Measurements from ENCODE around the gene CDH22. TPM values are rescaled to one million over a fixed set of nuclear protein-coding genes. Genes with fewer than 3 reads are reported as not detected.

The CDH22 gene
- total and polyA plus RNA-seq, 2 experiments from 2014 or later = 0.08 to 0.10 TPM

DNA sequence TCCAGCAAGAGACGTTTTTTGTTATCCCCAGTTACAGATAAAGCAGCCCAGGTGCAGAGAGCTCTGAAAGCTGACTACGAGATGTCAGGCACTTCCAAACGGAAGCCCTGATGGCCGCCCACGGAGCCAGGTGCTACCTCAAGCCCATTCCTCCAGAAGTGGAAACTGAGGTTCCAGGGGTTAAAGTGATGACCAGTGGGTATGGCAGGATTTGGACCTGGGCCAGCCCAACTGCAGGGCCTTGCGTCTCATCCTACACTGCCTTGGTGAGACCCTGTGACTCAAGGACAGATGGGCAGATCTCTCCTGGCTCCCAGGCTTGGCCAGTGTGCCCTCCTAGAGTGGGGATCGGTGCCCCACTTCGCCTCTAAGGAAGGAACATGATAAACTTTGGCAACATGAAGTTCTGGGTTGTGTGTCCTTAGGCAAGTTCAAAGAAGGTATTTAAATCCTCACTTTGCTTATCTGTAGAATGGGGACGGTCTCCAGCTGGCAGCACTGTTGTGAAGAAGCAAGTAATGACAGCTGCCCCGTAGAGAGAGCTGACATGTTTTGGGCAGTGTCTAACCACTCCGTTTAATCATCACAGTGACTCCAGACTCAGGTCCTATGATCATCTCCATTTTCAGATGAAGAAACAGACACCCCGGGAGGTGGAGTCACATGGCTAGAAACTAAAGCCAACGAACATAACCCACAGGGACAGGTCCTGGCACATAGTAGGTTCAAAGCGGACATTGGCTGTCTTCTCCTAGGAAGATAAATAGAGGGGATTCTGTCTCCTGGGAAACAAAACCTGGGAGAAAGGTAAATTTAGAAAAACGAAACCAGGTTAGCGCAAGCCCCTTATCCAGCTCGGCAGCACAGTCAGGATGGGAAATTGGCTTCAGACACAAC, 34.4 kb upstream of the CDH22 start:
- H3K27me3 Mint-ChIP-seq (ENCODE audit: insufficient read depth, low read depth, poor library complexity) = peaks cover 12% of the 10 kb centered on the region
- Histone ChIP-seq H3K36me3 (ENCODE audit: insufficient read depth) (no peaks in the 10 kb centered on the region), H2AFZ (no peak overlapping the region), H3K4me2 (no peak overlapping the region), H4K20me1 (replicated peaks; ENCODE audit: insufficient read depth) (no peaks in the 10 kb centered on the region; the same call in 1 of the 2 replicates), H3K9me2 (ENCODE audit: insufficient read depth) (no peaks in the 10 kb centered on the region), H3K4me1 (ENCODE audit: insufficient read depth) (no peaks in the 10 kb centered on the region), H3K4me3 (no peak overlapping the region), H3K27ac (ENCODE audit: low read depth) (no peak overlapping the region), H3K79me2 (replicated peaks; ENCODE audit: insufficient read depth) (no peaks in the 10 kb centered on the region), H3F3A (replicated peaks; ENCODE audit: low read depth) (0 out of 2 replicates have a peak, but pooled peaks cover 2% of the 10 kb centered on the region), H3K27me3 (ENCODE audit: insufficient read depth) (peaks cover 9% of the 10 kb centered on the region; the same call in 1 of the 2 replicates)
- DNase-seq (ENCODE audit: low spot score) (no peak), ATAC-seq (no peak)
- H3K4me1 Mint-ChIP-seq = peaks cover 22% of the 10 kb centered on the region
- H3K36me3 Mint-ChIP-seq (ENCODE audit: low read depth) = no peaks in the 10 kb centered on the region; the same call in 2 of the 3 replicates
- no peak overlapping the region for H3K4me3 Mint-ChIP-seq
- no peak overlapping the region for H3K27ac Mint-ChIP-seq
- TF ChIP-seq ZNF462 (CRISPR knock-in tag; IDR thresholded peaks at IDR 0.05) (no peak), ZNF114 (CRISPR knock-in tag; IDR thresholded peaks at IDR 0.05) (no peak), POLR2AphosphoS5 (IDR thresholded peaks at IDR 0.05; ENCODE audit: low read depth) (no peak), STAT1 (IDR thresholded peaks at IDR 0.05; ENCODE audit: unreplicated experiment) (no peak), EZH2phosphoT487 (IDR thresholded peaks at IDR 0.05; ENCODE audit: unreplicated experiment) (no peak), EZH2 (IDR thresholded peaks at IDR 0.05; ENCODE audit: low read depth, unreplicated experiment) (no peak), CREB1 (CRISPR knock-in tag; IDR thresholded peaks at IDR 0.05; ENCODE audit: low read depth) (no peak), NANOG (IDR thresholded peaks at IDR 0.05; ENCODE audit: borderline replicate concordance) (no peak), JUNB (IDR thresholded peaks at IDR 0.05; ENCODE audit: unreplicated experiment) (no peak), ZNF331 (CRISPR knock-in tag; IDR thresholded peaks at IDR 0.05; ENCODE audit: low read depth) (no peak)
- TF ChIP-seq, protein P1, sequence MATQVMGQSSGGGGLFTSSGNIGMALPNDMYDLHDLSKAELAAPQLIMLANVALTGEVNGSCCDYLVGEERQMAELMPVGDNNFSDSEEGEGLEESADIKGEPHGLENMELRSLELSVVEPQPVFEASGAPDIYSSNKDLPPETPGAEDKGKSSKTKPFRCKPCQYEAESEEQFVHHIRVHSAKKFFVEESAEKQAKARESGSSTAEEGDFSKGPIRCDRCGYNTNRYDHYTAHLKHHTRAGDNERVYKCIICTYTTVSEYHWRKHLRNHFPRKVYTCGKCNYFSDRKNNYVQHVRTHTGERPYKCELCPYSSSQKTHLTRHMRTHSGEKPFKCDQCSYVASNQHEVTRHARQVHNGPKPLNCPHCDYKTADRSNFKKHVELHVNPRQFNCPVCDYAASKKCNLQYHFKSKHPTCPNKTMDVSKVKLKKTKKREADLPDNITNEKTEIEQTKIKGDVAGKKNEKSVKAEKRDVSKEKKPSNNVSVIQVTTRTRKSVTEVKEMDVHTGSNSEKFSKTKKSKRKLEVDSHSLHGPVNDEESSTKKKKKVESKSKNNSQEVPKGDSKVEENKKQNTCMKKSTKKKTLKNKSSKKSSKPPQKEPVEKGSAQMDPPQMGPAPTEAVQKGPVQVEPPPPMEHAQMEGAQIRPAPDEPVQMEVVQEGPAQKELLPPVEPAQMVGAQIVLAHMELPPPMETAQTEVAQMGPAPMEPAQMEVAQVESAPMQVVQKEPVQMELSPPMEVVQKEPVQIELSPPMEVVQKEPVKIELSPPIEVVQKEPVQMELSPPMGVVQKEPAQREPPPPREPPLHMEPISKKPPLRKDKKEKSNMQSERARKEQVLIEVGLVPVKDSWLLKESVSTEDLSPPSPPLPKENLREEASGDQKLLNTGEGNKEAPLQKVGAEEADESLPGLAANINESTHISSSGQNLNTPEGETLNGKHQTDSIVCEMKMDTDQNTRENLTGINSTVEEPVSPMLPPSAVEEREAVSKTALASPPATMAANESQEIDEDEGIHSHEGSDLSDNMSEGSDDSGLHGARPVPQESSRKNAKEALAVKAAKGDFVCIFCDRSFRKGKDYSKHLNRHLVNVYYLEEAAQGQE (IDR thresholded peaks at IDR 0.05; ENCODE audit: unreplicated experiment) = no peak
- TF ChIP-seq, protein P2, sequence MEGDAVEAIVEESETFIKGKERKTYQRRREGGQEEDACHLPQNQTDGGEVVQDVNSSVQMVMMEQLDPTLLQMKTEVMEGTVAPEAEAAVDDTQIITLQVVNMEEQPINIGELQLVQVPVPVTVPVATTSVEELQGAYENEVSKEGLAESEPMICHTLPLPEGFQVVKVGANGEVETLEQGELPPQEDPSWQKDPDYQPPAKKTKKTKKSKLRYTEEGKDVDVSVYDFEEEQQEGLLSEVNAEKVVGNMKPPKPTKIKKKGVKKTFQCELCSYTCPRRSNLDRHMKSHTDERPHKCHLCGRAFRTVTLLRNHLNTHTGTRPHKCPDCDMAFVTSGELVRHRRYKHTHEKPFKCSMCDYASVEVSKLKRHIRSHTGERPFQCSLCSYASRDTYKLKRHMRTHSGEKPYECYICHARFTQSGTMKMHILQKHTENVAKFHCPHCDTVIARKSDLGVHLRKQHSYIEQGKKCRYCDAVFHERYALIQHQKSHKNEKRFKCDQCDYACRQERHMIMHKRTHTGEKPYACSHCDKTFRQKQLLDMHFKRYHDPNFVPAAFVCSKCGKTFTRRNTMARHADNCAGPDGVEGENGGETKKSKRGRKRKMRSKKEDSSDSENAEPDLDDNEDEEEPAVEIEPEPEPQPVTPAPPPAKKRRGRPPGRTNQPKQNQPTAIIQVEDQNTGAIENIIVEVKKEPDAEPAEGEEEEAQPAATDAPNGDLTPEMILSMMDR (conservative IDR thresholded peaks at IDR 0.05; ENCODE audit: low read depth in 2 of 2) = no peak
- TF ChIP-seq, protein P3, sequence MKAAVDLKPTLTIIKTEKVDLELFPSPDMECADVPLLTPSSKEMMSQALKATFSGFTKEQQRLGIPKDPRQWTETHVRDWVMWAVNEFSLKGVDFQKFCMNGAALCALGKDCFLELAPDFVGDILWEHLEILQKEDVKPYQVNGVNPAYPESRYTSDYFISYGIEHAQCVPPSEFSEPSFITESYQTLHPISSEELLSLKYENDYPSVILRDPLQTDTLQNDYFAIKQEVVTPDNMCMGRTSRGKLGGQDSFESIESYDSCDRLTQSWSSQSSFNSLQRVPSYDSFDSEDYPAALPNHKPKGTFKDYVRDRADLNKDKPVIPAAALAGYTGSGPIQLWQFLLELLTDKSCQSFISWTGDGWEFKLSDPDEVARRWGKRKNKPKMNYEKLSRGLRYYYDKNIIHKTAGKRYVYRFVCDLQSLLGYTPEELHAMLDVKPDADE (IDR thresholded peaks at IDR 0.05) = no peak
- no peaks in the 10 kb centered on the region for H3K9me3 Mint-ChIP-seq

Measured in GM23338 (cell line).